ENCODE measurements around the gene TWNK.
"Not testable (repeated sequence)": the region's sequence is repeated elsewhere in the genome, so short reads cannot be mapped to it uniquely, and the experiment has no call there.

TWNK gene

DNA sequence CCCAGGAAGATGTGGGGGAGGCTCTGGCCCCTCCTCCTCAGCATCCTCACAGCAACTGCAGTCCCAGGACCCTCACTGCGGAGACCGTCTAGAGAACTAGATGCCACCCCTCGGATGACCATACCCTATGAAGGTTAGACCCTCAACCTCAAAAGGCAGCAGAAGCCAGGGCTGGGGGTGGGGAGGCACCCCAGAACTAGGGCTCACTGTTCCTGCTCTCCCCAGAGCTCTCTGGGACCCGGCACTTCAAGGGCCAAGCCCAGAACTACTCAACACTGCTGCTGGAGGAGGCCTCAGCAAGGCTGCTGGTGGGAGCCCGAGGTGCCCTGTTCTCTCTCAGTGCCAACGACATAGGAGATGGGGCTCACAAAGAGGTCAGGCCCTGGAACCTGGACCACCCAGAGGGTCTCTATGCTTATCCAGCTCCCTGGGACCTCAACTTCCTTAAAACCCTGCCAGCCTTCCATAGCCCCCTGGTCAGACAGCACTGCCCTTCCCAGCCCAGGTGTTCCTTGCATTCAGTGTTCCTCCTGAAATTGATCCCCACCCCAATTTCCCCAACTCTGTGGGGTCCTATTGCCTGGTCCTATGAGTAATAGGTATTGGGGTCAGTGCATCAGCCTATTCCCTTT, 14.3 kb upstream of the TWNK start:
- Histone ChIP-seq H3K9me3 (ENCODE audit: control insufficient read depth, low read length) (no peaks in the 10 kb centered on the region), H3K27me3 (replicated peaks; ENCODE audit: control insufficient read depth, insufficient read depth, low read length, poor library complexity, severe bottlenecking) (no peaks in the 10 kb centered on the region), H3K4me1 (ENCODE audit: control insufficient read depth, insufficient read depth, low read length, poor library complexity, severe bottlenecking) (peaks cover 6% of the 10 kb centered on the region), H3K27ac (ENCODE audit: insufficient read depth, low read length, poor library complexity, severe bottlenecking) (no peak overlapping the region), H3K4me3 (ENCODE audit: insufficient read depth, low read depth, low read length, poor library complexity, severe bottlenecking) (no peak overlapping the region), H3K36me3 (ENCODE audit: control insufficient read depth, insufficient read depth, low read length) (no peaks in the 10 kb centered on the region)
- no peak for DNase-seq

DNA sequence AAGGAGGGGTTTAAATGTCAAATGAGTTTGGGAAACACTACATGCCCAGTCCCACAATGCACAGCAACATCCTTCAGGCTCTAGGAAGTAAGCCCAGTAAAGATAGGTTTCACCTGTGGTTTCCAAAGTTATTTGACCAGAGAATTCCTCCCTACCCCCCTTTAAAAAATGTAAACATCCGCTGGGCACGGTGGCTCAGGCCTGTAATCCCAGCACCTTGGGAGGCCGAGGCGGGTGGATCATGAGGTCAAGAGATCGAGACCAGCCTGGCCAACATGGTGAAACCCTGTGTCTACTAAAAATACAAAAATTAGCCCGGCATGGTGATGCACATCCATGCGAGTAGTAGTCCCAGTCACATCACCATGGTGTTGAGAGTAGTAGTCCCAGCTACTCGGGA, 11.9 kb upstream of the TWNK start:
- not testable (repeated sequence) for DNase-seq; H3K4me3 ChIP-seq (ENCODE audit: insufficient read depth, low read depth, low read length, poor library complexity, severe bottlenecking); H3K27me3 ChIP-seq (replicated peaks; ENCODE audit: control insufficient read depth, insufficient read depth, low read length, poor library complexity, severe bottlenecking); H3K36me3 ChIP-seq (ENCODE audit: control insufficient read depth, insufficient read depth, low read length); H3K27ac ChIP-seq (ENCODE audit: insufficient read depth, low read length, poor library complexity, severe bottlenecking); H3K9me3 ChIP-seq (ENCODE audit: control insufficient read depth, low read length); H3K4me1 ChIP-seq (ENCODE audit: control insufficient read depth, insufficient read depth, low read length, poor library complexity, severe bottlenecking)

DNA sequence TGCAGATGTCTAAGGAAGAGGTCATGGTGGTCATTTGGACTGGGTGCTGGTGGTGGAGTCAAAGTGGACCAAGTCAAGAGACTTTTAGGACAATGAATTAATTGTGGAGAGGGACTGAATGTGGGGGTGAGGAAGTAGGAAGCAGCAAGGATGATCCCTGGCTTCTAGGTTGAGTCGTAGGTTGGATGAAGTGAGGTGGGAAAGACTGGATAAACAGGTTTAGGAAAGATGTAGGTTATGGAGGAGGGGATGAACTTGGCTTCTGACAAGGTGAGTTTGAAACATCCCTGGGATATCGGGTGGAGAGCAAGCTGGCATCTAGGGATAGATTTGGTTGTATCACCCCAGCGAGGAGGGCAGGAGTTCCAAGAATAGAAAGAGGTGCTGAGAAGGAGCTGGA, 10.4 kb upstream of the TWNK start:
- no peaks in the 10 kb centered on the region for H3K4me1 ChIP-seq (ENCODE audit: control insufficient read depth, insufficient read depth, low read length, poor library complexity, severe bottlenecking)
- H3K9me3 ChIP-seq (ENCODE audit: control insufficient read depth, low read length): no peaks in the 10 kb centered on the region
- DNase-seq: no peak
- peaks cover 20% of the 10 kb centered on the region for H3K36me3 ChIP-seq (ENCODE audit: control insufficient read depth, insufficient read depth, low read length)
- no peak overlapping the region for H3K27ac ChIP-seq (ENCODE audit: insufficient read depth, low read length, poor library complexity, severe bottlenecking)
- H3K4me3 ChIP-seq (ENCODE audit: insufficient read depth, low read depth, low read length, poor library complexity, severe bottlenecking): no peak overlapping the region
- H3K27me3 ChIP-seq (replicated peaks; ENCODE audit: control insufficient read depth, insufficient read depth, low read length, poor library complexity, severe bottlenecking): no peaks in the 10 kb centered on the region

DNA sequence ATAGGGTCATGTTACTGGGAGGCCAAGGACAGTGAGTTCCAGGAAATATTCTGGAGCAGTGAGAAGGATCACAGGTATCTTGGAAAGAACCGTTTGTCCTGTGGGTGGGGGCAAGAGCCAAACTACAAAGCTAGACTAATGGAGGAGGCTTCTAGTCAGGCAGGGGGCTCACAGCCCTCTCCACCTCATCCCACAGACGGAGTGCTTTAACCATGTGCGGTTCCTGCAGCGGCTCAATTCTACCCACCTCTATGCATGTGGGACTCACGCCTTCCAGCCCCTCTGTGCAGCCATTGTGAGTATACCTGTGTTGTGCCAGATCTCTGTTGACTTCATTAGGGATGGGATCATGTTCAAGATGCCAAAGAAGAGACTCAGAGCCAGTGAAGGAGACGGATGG, 9.9 kb upstream of the TWNK start:
- Histone ChIP-seq H3K36me3 (ENCODE audit: control insufficient read depth, insufficient read depth, low read length) (peaks cover 20% of the 10 kb centered on the region), H3K9me3 (ENCODE audit: control insufficient read depth, low read length) (no peaks in the 10 kb centered on the region), H3K27me3 (replicated peaks; ENCODE audit: control insufficient read depth, insufficient read depth, low read length, poor library complexity, severe bottlenecking) (no peaks in the 10 kb centered on the region), H3K4me3 (ENCODE audit: insufficient read depth, low read depth, low read length, poor library complexity, severe bottlenecking) (no peak overlapping the region), H3K27ac (ENCODE audit: insufficient read depth, low read length, poor library complexity, severe bottlenecking) (no peak overlapping the region), H3K4me1 (ENCODE audit: control insufficient read depth, insufficient read depth, low read length, poor library complexity, severe bottlenecking) (no peaks in the 10 kb centered on the region)
- no peak for DNase-seq

DNA sequence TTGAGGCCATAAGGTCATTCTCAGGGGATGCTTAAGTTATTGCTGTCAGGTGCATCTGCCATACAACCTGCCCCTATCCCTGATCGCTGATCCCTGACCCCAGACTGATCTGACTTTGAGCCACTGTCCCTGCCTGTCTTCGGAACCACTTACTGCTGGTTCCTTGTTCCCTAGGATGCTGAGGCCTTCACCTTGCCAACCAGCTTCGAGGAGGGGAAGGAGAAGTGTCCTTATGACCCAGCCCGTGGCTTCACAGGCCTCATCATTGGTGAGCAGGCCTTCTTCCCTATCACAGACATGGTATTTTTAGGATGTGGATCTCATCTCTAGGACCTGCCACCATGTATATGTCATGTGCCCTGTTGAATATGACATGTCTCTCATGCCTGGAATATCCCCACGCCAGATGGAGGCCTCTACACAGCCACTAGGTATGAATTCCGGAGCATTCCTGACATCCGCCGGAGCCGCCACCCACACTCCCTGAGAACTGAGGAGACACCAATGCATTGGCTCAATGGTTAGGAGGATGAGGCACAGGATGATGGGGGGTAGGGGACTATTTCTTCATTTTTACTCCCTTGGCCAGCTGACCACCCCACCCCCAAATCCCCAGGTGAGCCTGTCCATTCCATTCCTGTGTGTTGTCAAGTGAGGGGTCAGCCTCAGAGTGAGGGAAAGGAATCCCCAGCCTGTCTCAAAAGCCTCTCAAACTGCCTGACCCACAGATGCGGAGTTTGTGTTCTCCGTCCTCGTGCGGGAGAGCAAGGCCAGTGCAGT, 9.0 kb upstream of the TWNK start:
- DNase-seq: no peak
- H3K36me3 ChIP-seq (ENCODE audit: control insufficient read depth, insufficient read depth, low read length): peaks cover 27% of the 10 kb centered on the region
- H3K9me3 ChIP-seq (ENCODE audit: control insufficient read depth, low read length): no peaks in the 10 kb centered on the region
- H3K27me3 ChIP-seq (replicated peaks; ENCODE audit: control insufficient read depth, insufficient read depth, low read length, poor library complexity, severe bottlenecking): no peaks in the 10 kb centered on the region
- no peaks in the 10 kb centered on the region for H3K4me1 ChIP-seq (ENCODE audit: control insufficient read depth, insufficient read depth, low read length, poor library complexity, severe bottlenecking)
- no peak overlapping the region for H3K27ac ChIP-seq (ENCODE audit: insufficient read depth, low read length, poor library complexity, severe bottlenecking)
- no peak overlapping the region for H3K4me3 ChIP-seq (ENCODE audit: insufficient read depth, low read depth, low read length, poor library complexity, severe bottlenecking)

DNA sequence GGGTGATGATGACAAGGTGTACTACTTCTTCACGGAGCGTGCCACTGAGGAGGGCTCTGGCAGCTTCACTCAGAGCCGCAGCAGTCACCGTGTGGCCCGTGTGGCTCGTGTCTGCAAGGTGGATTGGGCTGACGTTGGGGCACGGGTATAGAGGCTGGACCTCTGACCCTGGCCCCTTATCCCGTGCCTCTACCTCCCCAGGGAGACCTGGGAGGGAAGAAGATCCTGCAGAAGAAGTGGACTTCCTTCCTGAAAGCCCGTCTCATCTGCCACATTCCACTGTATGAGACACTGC, 8.5 kb upstream of the TWNK start:
- no peak for DNase-seq
- Histone ChIP-seq H3K9me3 (ENCODE audit: control insufficient read depth, low read length) (no peaks in the 10 kb centered on the region), H3K4me3 (ENCODE audit: insufficient read depth, low read depth, low read length, poor library complexity, severe bottlenecking) (no peak overlapping the region), H3K36me3 (ENCODE audit: control insufficient read depth, insufficient read depth, low read length) (peaks cover 28% of the 10 kb centered on the region), H3K27ac (ENCODE audit: insufficient read depth, low read length, poor library complexity, severe bottlenecking) (no peak overlapping the region), H3K4me1 (ENCODE audit: control insufficient read depth, insufficient read depth, low read length, poor library complexity, severe bottlenecking) (no peaks in the 10 kb centered on the region), H3K27me3 (replicated peaks; ENCODE audit: control insufficient read depth, insufficient read depth, low read length, poor library complexity, severe bottlenecking) (no peaks in the 10 kb centered on the region)

DNA sequence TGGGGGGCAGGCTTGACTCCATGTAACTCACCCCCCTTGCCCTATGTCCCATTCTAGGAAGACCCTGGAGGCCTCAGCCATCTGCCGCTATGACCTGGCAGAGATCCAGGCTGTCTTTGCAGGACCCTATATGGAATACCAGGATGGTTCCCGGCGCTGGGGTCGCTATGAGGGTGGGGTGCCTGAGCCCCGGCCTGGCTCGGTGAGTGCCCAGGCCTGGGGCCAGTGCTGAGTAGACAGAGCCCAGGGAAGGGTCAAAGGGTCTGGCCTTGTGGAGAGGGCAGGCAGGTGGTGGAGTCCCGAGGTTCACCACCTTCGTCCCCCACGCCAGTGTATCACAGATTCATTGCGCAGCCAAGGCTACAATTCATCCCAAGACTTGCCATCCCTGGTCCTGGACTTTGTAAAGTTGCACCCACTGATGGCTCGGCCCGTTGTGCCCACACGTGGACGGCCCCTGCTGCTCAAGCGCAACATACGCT, 7.5 kb upstream of the TWNK start:
- Histone ChIP-seq H3K4me3 (ENCODE audit: insufficient read depth, low read depth, low read length, poor library complexity, severe bottlenecking) (no peak overlapping the region), H3K36me3 (ENCODE audit: control insufficient read depth, insufficient read depth, low read length) (peaks cover 28% of the 10 kb centered on the region), H3K27ac (ENCODE audit: insufficient read depth, low read length, poor library complexity, severe bottlenecking) (no peak overlapping the region), H3K27me3 (replicated peaks; ENCODE audit: control insufficient read depth, insufficient read depth, low read length, poor library complexity, severe bottlenecking) (no peaks in the 10 kb centered on the region), H3K9me3 (ENCODE audit: control insufficient read depth, low read length) (no peaks in the 10 kb centered on the region), H3K4me1 (ENCODE audit: control insufficient read depth, insufficient read depth, low read length, poor library complexity, severe bottlenecking) (no peaks in the 10 kb centered on the region)
- no peak for DNase-seq

DNA sequence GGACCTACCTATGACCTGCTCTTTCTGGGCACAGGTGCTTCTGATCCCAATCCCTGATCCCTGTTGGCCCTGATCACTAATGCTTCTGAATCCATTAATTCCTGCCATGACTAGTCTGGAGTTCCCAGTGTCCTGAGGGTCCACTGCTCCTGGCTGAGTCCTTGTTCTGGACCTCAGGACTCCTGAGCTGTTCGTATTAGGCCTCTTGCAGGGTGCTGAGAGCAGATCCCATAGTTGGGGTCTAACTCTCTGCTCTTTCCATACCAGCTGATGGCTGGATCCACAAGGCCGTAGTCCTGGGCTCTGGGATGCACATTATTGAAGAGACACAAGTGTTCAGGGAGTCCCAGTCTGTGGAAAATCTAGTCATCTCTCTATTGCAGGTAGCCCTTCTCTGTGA, 7.0 kb upstream of the TWNK start:
- Histone ChIP-seq H3K4me3 (ENCODE audit: insufficient read depth, low read depth, low read length, poor library complexity, severe bottlenecking) (no peak overlapping the region), H3K9me3 (ENCODE audit: control insufficient read depth, low read length) (no peaks in the 10 kb centered on the region), H3K27ac (ENCODE audit: insufficient read depth, low read length, poor library complexity, severe bottlenecking) (no peak overlapping the region), H3K36me3 (ENCODE audit: control insufficient read depth, insufficient read depth, low read length) (peaks cover 28% of the 10 kb centered on the region), H3K27me3 (replicated peaks; ENCODE audit: control insufficient read depth, insufficient read depth, low read length, poor library complexity, severe bottlenecking) (no peaks in the 10 kb centered on the region), H3K4me1 (ENCODE audit: control insufficient read depth, insufficient read depth, low read length, poor library complexity, severe bottlenecking) (no peaks in the 10 kb centered on the region)
- no peak for DNase-seq

DNA sequence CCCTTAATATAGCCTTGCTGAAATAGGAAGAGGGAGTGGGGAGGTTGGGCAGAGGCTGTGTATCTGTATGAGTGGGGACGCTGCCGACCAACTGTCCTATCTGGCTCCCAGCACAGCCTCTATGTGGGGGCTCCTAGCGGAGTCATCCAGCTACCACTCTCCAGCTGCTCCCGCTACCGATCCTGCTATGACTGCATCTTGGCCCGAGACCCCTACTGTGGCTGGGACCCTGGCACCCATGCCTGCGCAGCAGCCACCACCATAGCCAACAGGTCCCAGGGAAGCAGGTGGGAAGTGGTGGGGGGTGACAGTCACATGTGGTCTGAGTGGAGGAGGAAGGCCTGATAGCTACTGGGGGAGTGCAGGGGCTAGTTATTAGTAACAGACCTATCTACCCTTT, 6.6 kb upstream of the TWNK start:
- H3K4me1 ChIP-seq (ENCODE audit: control insufficient read depth, insufficient read depth, low read length, poor library complexity, severe bottlenecking): no peaks in the 10 kb centered on the region
- peaks cover 28% of the 10 kb centered on the region for H3K36me3 ChIP-seq (ENCODE audit: control insufficient read depth, insufficient read depth, low read length)
- no peaks in the 10 kb centered on the region for H3K9me3 ChIP-seq (ENCODE audit: control insufficient read depth, low read length)
- H3K4me3 ChIP-seq (ENCODE audit: insufficient read depth, low read depth, low read length, poor library complexity, severe bottlenecking): no peak overlapping the region
- H3K27me3 ChIP-seq (replicated peaks; ENCODE audit: control insufficient read depth, insufficient read depth, low read length, poor library complexity, severe bottlenecking): no peaks in the 10 kb centered on the region
- no peak for DNase-seq
- no peak overlapping the region for H3K27ac ChIP-seq (ENCODE audit: insufficient read depth, low read length, poor library complexity, severe bottlenecking)

DNA sequence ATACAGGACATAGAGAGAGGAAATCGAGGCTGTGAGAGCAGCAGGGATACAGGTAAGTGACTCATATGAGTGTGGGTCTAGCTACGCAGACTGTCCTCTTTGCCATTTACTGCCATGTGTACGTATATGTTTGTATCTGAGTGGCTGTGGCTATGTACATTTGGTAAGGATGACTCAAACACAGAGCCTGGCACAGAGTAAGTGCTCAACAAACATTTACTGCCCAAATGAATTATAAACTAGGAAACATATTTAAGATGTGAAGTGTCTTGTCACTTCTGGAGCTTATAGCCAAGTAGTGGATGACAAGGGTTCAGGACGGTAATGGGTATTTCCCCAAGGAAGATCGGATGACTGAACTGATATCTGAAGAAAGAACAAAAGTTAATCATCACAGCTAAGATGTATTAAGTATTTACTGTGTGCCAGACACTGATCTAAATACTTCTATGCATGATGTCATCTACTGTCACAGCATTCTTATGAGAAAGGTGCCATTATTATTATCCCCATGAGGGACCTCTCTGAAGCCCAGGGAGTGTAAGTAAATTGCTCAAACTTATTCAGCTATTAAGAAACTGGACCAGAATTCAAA, 6.1 kb upstream of the TWNK start:
- Histone ChIP-seq H3K4me3 (ENCODE audit: insufficient read depth, low read depth, low read length, poor library complexity, severe bottlenecking) (no peak overlapping the region), H3K27me3 (replicated peaks; ENCODE audit: control insufficient read depth, insufficient read depth, low read length, poor library complexity, severe bottlenecking) (no peaks in the 10 kb centered on the region), H3K27ac (ENCODE audit: insufficient read depth, low read length, poor library complexity, severe bottlenecking) (no peak overlapping the region), H3K36me3 (ENCODE audit: control insufficient read depth, insufficient read depth, low read length) (peaks cover 28% of the 10 kb centered on the region), H3K9me3 (ENCODE audit: control insufficient read depth, low read length) (no peaks in the 10 kb centered on the region), H3K4me1 (ENCODE audit: control insufficient read depth, insufficient read depth, low read length, poor library complexity, severe bottlenecking) (peaks cover under 1% of the 10 kb centered on the region)
- DNase-seq: no peak
